Activated CD4-positive, alpha-beta T cell treated with anti-CD3 and anti-CD28 coated beads for 36 hours (primary cell): ENCODE data around the gene SMIM33. TPM values are rescaled to one million over a fixed set of nuclear protein-coding genes. Genes with fewer than 3 reads are reported as not detected.
"Not testable (repeated sequence)": the region's sequence is repeated elsewhere in the genome, so short reads cannot be mapped to it uniquely, and the experiment has no call there.

ENCODE experiments used
- ATAC-seq: fragments of 200-7000 bp; cut with Tn5 transposase; one replicate; pipeline ENCODE4 v1.10.0; 2021; ENCODE audit warnings: mild to moderate bottlenecking, moderate library complexity
- CTCF ChIA-PET: fragments of 350-600 bp; sonication (Branson Sonifier 250); formaldehyde crosslinking; loops from one replicate; lab custom pipeline; 2021; ENCODE audit warnings: antibody characterized with exemption; lab: Charles Lee
- POLR2A ChIA-PET: fragments of 350-600 bp; sonication (Branson Sonifier 250); formaldehyde crosslinking; loops from one replicate; lab custom pipeline; 2021; ENCODE audit warnings: antibody characterized with exemption, inconsistent platforms; lab: Charles Lee
- DNase-seq: peaks from one replicate; pipeline ENCODE4 v3.0.0-alpha.2; 2020
- H3K27ac Mint-ChIP-seq: one replicate; pipeline ENCODE4 v1.8.0; 2021; ENCODE audit warnings: mixed read lengths
- H3K27me3 Mint-ChIP-seq: one replicate; pipeline ENCODE4 v1.8.0; 2021; ENCODE audit warnings: mixed read lengths
- H3K36me3 Mint-ChIP-seq: one replicate; pipeline ENCODE4 v1.8.0; 2021; ENCODE audit warnings: low read depth, mixed read lengths
- H3K4me1 Mint-ChIP-seq: one replicate; pipeline ENCODE4 v1.8.0; 2021; ENCODE audit warnings: mixed read lengths
- H3K4me3 Mint-ChIP-seq: one replicate; pipeline ENCODE4 v1.8.0; 2021; ENCODE audit warnings: mild to moderate bottlenecking, moderate library complexity, mixed read lengths
- H3K9me3 Mint-ChIP-seq: one replicate; pipeline ENCODE4 v1.8.0; 2021; ENCODE audit warnings: low read depth, mixed read lengths
- intact Hi-C, 2 experiments: fragments of 100-400 bp; cut with DNase I in 1 of 2; cut with micrococcal nuclease in 1 of 2; formaldehyde crosslinking; loops; one replicate each; pipeline versions ENCODE4 v1.14.2 to v1.15.1; 2022 to 2024; cut with DNase I, micrococcal nuclease
- total RNA-seq, 2 experiments: library from RNA; stranded (reverse); gene quantifications; one replicate each; pipeline ENCODE4 v1.2.3, GENCODE V29; 2021

SMIM33 gene
- total RNA-seq, 2 experiments from 2014 or later: 0.46 to 0.50 TPM

DNA sequence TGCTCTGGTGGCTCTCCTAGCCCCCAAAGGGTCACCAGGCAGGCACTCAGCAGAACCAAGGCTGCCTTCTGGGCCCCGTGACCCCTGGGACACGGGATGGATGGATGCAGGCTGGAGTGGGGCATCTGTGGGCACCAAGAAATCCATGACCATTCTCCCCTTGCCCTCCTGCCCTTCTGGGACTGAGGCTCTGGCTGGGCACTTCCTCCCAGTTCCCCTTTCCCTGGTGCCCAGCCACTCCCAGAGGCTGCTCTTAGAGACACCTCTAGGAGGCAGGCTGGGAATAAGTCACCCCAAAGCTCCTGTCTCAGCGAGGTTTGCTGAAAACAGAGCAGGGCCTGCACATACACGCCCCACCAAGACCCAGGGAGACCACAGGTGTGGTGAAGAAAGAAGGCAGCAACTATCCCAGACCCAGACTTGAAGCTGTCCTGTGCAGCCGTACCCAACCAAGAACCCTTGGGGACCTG, 10.8 kb downstream of the SMIM33 start:
- ATAC-seq (peak; percentile 37), DNase-seq (peak; percentile 52)
- H3K36me3 Mint-ChIP-seq: peaks cover 34% of the 10 kb centered on the region
- peak overlapping the region; percentile 99 for H3K27ac Mint-ChIP-seq
- H3K27me3 Mint-ChIP-seq: no peaks in the 10 kb centered on the region
- no peaks in the 10 kb centered on the region for H3K9me3 Mint-ChIP-seq
- ChIA-PET POLR2A (interaction anchor here (0.7 to 2.6 kb wide), 13 partner anchors 11 to 82 kb away, joined by 3 to 22 read pairs (median 6); partner anchors contain the start of genes DNAJC18, SMIM33 and SPATA24), CTCF (interaction anchor here (1.0 to 3.8 kb wide), 11 partner anchors 8 to 68 kb away, joined by 3 to 32 read pairs (median 7); partner anchors contain the start of genes DNAJC18 and SMIM33)
- intact Hi-C loops: loop anchor here (1.0 to 2.0 kb wide), 9 partner anchors 22 to 80 kb away; partner anchors contain the start of genes DNAJC18 (in 2 of the 2) and UBE2D2 (in 1 of the 2)
- H3K4me1 Mint-ChIP-seq: peaks cover 39% of the 10 kb centered on the region
- H3K4me3 Mint-ChIP-seq: peak overlapping the region; percentile 88

DNA sequence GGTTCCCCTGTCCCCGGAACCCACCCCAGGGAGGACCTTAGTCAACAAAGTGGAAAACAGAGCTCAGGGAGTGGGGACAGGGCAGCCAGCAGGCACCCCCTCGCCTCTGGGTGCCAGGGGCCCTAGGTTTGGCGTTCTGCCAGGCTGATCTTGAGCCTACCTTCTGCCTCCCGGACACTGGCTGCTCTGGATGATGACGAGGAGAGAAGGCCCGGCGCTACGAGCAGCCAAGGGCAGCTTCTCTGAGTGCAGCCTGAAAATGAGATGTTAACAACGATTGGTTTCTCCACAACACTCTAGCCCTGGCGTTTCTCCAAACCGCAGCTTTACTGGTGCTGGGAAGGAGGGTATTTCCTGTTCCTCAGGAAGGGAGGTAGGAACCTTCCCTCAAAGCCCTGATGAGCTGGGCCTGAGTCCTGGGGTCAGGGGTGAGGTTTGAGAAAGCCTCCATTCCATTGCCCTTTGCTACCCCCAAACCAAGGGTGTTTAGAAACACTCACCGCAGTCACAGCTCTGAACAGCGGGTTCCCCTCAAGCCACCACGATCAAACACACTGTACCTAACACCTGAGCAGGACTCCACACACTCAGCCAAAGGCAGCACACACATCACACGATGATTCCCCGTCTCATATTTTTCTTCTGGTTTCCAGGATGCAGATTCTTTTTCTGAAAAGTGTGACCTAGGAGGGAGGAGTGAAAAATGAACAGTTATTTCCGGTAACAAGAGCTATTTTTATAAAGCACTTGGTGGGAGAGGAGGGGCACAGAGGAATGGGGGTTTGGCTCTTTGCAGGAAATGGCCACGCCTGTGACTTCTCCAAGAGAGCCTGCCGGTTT, 11.5 kb downstream of the SMIM33 start, which contains the start of gene STING1:
TSS of gene STING1 (minus strand) at position 709 of the 840 bp plus-strand sequence. CDS start 1,054 bp downstream, outside the sequence.
- Mint-ChIP-seq H3K9me3 (no peaks in the 10 kb centered on the region), H3K36me3 (peaks cover 30% of the 10 kb centered on the region), H3K27ac (peak within 1 kb of the TSS; percentile 99), H3K4me1 (peaks cover 35% of the 10 kb centered on the region), H3K4me3 (peak within 1 kb of the TSS; percentile 88), H3K27me3 (no peaks in the 10 kb centered on the region)
- CTCF ChIA-PET: interaction anchor here (0.6 to 3.8 kb wide), 18 partner anchors 8 to 911 kb away, joined by 3 to 32 read pairs (median 4); partner anchors contain the start of genes DNAJC18, SMIM33 and UBE2D2
- peak; percentile 84 for DNase-seq
- ATAC-seq: peak; percentile 64
- intact Hi-C loops: loop anchor here (1.0 to 2.0 kb wide), 9 partner anchors 23 to 79 kb away; partner anchors contain the start of genes DNAJC18 (in 2 of the 2) and UBE2D2 (in 1 of the 2)
- POLR2A ChIA-PET: interaction anchor here (0.6 to 2.6 kb wide), 16 partner anchors 9 to 187 kb away, joined by 3 to 22 read pairs (median 6); partner anchors contain the start of genes DNAJC18, SMIM33 and UBE2D2

GRCh38 chr5:139482890-139483208, 12.0 kb downstream of the SMIM33 start:
- intact Hi-C loops: loop anchor here (1.0 to 2.0 kb wide), 9 partner anchors 24 to 80 kb away; partner anchors contain the start of genes DNAJC18 (in 2 of the 2) and UBE2D2 (in 1 of the 2)
- CTCF ChIA-PET: interaction anchor here (0.6 to 3.8 kb wide), 14 partner anchors 9 to 912 kb away, joined by 3 to 32 read pairs (median 4); partner anchors contain the start of genes DNAJC18 and UBE2D2

DNA sequence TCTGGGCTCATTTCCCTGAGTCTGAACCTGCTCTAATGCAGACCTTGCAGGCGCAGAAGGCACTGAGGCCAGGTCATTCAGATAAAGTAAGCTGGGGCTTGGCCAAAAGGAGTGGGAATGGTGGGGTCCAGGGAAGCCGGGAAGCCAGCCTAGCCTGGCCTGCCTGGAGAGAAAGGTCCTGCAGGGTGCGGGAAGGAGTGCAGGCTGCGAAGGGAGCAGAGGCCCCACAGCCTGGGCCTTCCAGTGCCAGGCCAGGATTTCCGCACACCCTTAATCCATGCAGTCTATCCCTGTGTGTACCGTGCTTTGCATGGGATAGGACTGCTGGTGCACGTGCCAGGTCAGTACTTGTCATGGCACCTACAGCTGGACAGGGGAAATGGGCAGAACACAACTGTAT, 15.4 kb downstream of the SMIM33 start:
- intact Hi-C loops: no loop called here
- Mint-ChIP-seq H3K4me1 (peaks cover 15% of the 10 kb centered on the region), H3K9me3 (no peaks in the 10 kb centered on the region), H3K4me3 (no peak overlapping the region), H3K27me3 (no peaks in the 10 kb centered on the region), H3K27ac (no peak overlapping the region), H3K36me3 (no peaks in the 10 kb centered on the region)
- ChIA-PET CTCF (interaction anchor here (0.5 to 1.0 kb wide), 2 partner anchors 27 to 226 kb away, joined by 3 read pairs; no protein-coding TSS in a partner anchor), POLR2A (interaction anchor here (0.6 kb wide), 1 partner anchor 29 kb away, joined by 3 read pairs; no protein-coding TSS in a partner anchor)
- ATAC-seq: no peak
- no peak for DNase-seq

More at GRCh38 chr5:139482890-139483208, 12.0 kb downstream of the SMIM33 start:
- H3K9me3 Mint-ChIP-seq, DNase-seq, ATAC-seq, H3K27me3 Mint-ChIP-seq: not testable (repeated sequence)
- POLR2A ChIA-PET: interaction anchor here (0.7 to 2.6 kb wide), 12 partner anchors 9 to 187 kb away, joined by 3 to 22 read pairs (median 8); partner anchors contain the start of genes DNAJC18, SMIM33 and UBE2D2
- Mint-ChIP-seq H3K4me3 (peak overlapping the region; percentile 88), H3K4me1 (peaks cover 31% of the 10 kb centered on the region), H3K27ac (peak overlapping the region; percentile 99), H3K36me3 (peaks cover 25% of the 10 kb centered on the region)

DNA sequence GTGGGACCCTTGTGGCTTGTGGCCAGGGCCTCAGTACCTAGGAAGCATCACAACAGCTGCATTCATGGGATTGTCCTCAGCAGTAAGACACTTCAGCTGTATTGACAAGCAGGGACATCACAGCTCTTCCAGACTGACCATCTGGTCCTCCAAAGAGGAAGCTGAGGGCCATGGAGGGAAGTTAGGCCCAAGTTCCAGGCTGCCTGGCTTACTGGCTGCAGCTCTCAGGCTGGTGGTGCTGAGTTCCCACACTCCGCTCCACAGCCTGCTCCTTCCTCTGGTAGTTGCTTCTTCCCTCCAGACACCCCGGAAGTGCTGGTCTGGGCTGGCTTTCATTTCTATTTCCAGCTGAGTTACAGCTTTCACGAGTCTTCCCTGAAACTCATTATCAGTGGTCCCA, 17.5 kb downstream of the SMIM33 start:
- ATAC-seq (no peak), DNase-seq (no peak)
- ChIA-PET CTCF (interaction anchor here (1.2 kb wide), 1 partner anchor 30 kb away, joined by 5 read pairs; no protein-coding TSS in a partner anchor), POLR2A (no interaction called here)
- Mint-ChIP-seq H3K27me3 (no peaks in the 10 kb centered on the region), H3K27ac (peak overlapping the region; percentile 5), H3K36me3 (no peaks in the 10 kb centered on the region), H3K4me3 (no peak overlapping the region), H3K4me1 (peaks cover 16% of the 10 kb centered on the region), H3K9me3 (no peaks in the 10 kb centered on the region)
- intact Hi-C loops: no loop called here

- peaks cover 30% of the 10 kb centered on the region for H3K4me1 Mint-ChIP-seq
- no peaks in the 10 kb centered on the region for H3K36me3 Mint-ChIP-seq
- ChIA-PET POLR2A (no interaction called here), CTCF (no interaction called here)
- H3K27ac Mint-ChIP-seq: peak overlapping the region; percentile 6
- ATAC-seq (peak; percentile 40), DNase-seq (no peak)
- no peaks in the 10 kb centered on the region for H3K27me3 Mint-ChIP-seq
- intact Hi-C loops: no loop called here
- no peaks in the 10 kb centered on the region for H3K9me3 Mint-ChIP-seq
- no peak overlapping the region for H3K4me3 Mint-ChIP-seq
Observed at GRCh38 chr5:139492700-139493192, 21.9 kb downstream of the SMIM33 start.

GRCh38 chr5:139494256-139494655, 23.5 kb downstream of the SMIM33 start:
- DNase-seq (no peak), ATAC-seq (no peak)
- ChIA-PET CTCF (interaction anchor here (0.6 to 2.0 kb wide), 3 partner anchors 12 to 107 kb away, joined by 3 to 8 read pairs (median 3); partner anchors contain the start of gene STING1), POLR2A (interaction anchor here (0.6 kb wide), 1 partner anchor 35 kb away, joined by 4 read pairs; no protein-coding TSS in a partner anchor)
- no peaks in the 10 kb centered on the region for H3K36me3 Mint-ChIP-seq
- no peak overlapping the region for H3K4me3 Mint-ChIP-seq
- intact Hi-C loops: no loop called here
- peaks cover 23% of the 10 kb centered on the region for H3K4me1 Mint-ChIP-seq
- no peaks in the 10 kb centered on the region for H3K9me3 Mint-ChIP-seq
- no peaks in the 10 kb centered on the region for H3K27me3 Mint-ChIP-seq
- H3K27ac Mint-ChIP-seq: no peak overlapping the region

GRCh38 chr5:139494832-139495231, 24.0 kb downstream of the SMIM33 start:
- POLR2A ChIA-PET: interaction anchor here (0.5 kb wide), 1 partner anchor 134 kb away, joined by 4 read pairs; no protein-coding TSS in a partner anchor
- CTCF ChIA-PET: interaction anchor here (0.6 to 2.0 kb wide), 4 partner anchors 12 to 72 kb away, joined by 3 to 8 read pairs (median 4); partner anchors contain the start of gene STING1
- Mint-ChIP-seq H3K4me1 (peaks cover 23% of the 10 kb centered on the region), H3K27ac (no peak overlapping the region), H3K36me3 (no peaks in the 10 kb centered on the region), H3K27me3 (no peaks in the 10 kb centered on the region), H3K4me3 (no peak overlapping the region), H3K9me3 (no peaks in the 10 kb centered on the region)
- ATAC-seq (no peak), DNase-seq (no peak)
- intact Hi-C loops: no loop called here

DNA sequence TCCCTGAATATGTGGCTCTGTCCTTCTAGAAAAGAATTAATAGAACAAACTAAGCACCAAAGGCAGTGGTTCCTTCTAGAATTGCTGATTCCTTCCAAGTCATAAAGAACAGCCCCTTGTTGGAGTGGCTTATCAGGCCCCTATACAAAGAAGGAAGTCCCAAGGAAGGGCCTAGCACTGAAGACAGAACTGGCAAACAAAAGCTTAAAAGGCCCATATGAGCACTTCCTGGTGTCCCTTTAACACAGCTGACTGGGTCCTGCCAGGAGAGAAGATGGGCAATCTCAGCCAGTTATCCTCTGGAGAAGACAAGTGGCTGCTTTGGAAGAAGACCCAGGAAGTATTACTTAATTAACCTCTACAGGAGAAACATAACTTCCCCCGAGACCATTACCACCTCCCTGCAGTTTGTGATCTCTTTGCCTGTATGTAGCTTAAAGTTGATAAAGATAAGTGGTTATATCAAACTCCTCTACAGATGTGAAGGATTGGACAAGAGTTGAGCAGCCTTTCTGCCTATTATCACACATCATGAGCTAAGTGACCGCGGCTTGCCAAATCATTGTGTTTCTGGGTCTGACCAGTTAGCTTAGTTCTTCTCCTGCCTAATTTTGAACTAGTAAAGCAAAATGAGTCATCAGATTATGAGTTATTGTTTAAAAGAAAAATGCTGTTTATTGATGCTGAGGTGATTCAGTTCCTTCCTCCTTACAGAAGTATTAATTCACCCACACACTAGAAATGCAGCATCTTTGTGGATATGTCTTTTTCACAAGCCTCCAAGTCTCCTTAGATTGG, 25.0 kb downstream of the SMIM33 start:
- H3K4me1 Mint-ChIP-seq: peaks cover 23% of the 10 kb centered on the region
- ChIA-PET CTCF (interaction anchor here (0.8 to 1.7 kb wide), 3 partner anchors 9 to 114 kb away, joined by 3 to 5 read pairs (median 5); no protein-coding TSS in a partner anchor), POLR2A (interaction anchor here (0.7 to 1.0 kb wide), 3 partner anchors 13 to 73 kb away, joined by 4 to 5 read pairs (median 4); partner anchors contain the start of gene STING1)
- H3K9me3 Mint-ChIP-seq: no peaks in the 10 kb centered on the region
- H3K27ac Mint-ChIP-seq: peak overlapping the region; percentile 78
- DNase-seq (no peak), ATAC-seq (peak; percentile 66)
- no peaks in the 10 kb centered on the region for H3K36me3 Mint-ChIP-seq
- H3K4me3 Mint-ChIP-seq: no peak overlapping the region
- intact Hi-C loops: no loop called here
- H3K27me3 Mint-ChIP-seq: no peaks in the 10 kb centered on the region

DNA sequence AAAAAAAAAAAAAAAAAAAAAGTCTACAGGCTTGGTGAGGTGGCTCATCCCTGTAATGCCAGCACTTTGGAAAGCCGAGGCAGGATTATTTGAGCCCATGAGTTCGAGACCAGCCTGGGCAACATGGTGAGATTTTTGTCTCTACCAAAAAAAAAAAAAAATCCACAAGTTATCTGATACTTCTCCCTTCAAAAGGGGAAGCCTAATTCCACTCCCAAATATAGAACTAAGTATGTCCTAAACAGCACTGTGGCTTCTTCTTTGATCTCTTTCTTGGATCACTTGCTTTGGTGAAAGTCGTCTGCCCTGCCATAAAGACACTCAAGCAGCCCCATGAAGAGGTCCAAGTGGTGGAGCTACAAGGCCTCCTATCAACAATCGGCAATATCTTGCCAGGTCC, 30.6 kb downstream of the SMIM33 start:
- CTCF ChIA-PET: interaction anchor here (1.7 kb wide), 1 partner anchor 79 kb away, joined by 3 read pairs; no protein-coding TSS in a partner anchor
- Mint-ChIP-seq H3K9me3 (no peaks in the 10 kb centered on the region), H3K27me3 (no peaks in the 10 kb centered on the region), H3K4me3 (no peak overlapping the region), H3K27ac (no peak overlapping the region), H3K4me1 (no peaks in the 10 kb centered on the region), H3K36me3 (no peaks in the 10 kb centered on the region)
- POLR2A ChIA-PET: no interaction called here
- DNase-seq: no peak
- no peak for ATAC-seq
- intact Hi-C loops: no loop called here
